SK-N-MC (cell line): ENCODE results near the gene GTF2IRD1.

Source experiments
- EZH2 ChIP-seq: fragments of 200-600 bp; sonication (generic); IDR thresholded peaks from one replicate; pipeline ENCODE4 v1.6.1; 2017; ENCODE audit warnings: antibody characterized with exemption
- POLR2AphosphoS5 ChIP-seq: IDR thresholded peaks from 2 replicates; pipeline ENCODE4 v1.6.1; 2012; ENCODE audit warnings: mild to moderate bottlenecking, low read depth, low read length, borderline replicate concordance

- no peak for TF ChIP-seq EZH2
- no peak; the same call in 1 of the 2 replicates for TF ChIP-seq POLR2AphosphoS5
Measured at GRCh38 chr7:74454925-74455288, 1.2 kb downstream of the GTF2IRD1 start.
